CD4-positive, alpha-beta T cell treated with Interleukin-17A for 1 hour (primary cell): ENCODE results near the gene DOCK10.

Source experiments
- DNase-seq: peaks from one replicate; pipeline ENCODE4 v3.0.0-alpha.2; 2020

The DOCK10 gene

DNA sequence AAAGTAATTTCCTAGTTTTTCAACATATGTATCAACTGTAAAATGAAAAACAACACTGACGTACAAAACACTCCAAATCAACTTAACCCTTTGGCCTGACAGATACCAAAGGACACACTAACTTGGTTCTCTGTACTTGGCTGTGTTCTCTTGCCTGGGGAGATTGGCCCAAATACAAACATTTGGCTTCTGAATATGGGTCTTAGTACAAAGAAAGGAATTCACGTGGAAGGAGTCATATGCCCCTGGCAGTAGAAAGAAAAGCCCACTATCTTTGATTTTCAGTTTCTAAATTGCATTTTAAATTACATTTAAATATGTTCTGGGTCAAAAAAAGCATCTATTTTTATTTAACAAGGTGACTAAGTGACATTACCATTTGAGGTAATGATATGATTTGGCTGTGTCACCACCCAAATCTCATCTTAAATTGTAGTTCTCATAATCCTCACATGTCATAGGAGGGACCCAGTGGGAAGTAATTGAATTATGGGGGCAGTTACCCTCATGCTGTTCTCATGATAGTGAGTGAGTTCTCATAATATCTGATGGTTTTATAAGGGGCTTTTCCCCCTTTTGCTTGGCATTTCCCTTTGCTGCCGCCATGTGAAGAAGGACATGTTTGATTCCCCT, 172.6 kb downstream of the DOCK10 start:
- DNase-seq = no peak

GRCh38 chr2:224865016-224865415, 177.3 kb downstream of the DOCK10 start:
- DNase-seq = no peak

- DNase-seq = no peak
These were observed 181.0 kb downstream of the DOCK10 start for GRCh38 chr2:224861266-224861665.

- no peak for DNase-seq
These were observed 181.5 kb downstream of the DOCK10 start for GRCh38 chr2:224860786-224861185.

DNA sequence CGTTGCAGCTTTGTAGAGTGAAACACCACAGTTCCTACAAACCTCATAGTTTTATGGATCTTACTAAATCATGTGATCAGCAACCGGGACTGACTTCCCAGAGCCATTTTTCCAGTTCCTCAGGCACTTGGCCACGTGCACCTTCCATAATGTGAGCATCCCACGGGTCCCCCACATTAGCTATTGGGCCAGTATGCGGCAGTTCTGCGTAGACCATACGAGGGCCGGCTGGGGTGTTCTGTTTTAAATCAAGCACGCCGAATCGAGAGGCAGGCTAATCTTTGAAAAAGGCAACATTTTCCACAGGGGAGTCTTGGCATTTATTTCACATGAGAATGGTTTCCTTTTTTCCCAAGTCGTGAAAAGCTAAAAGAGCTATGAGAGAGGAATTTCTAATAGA, 190.5 kb downstream of the DOCK10 start:
- DNase-seq = no peak

DNA sequence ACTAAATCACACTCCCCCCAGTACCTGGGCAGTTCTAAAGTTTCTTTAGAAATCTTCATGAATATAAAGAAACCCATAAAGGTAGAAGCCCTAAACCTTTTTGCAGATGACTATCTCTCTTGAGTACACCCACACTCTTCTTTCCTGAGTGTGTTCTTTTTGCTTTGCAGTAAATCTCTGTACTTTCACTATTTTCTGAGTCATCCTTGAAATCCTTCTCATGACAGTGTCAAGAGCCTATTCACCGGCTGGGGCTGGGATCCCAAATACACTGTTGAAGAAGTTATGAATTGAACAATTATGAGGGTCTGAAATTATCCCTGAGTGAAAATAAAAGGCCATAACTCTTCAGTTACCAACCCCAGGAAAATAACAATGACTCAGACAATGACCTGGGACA, 192.2 kb downstream of the DOCK10 start:
- DNase-seq = no peak

DNA sequence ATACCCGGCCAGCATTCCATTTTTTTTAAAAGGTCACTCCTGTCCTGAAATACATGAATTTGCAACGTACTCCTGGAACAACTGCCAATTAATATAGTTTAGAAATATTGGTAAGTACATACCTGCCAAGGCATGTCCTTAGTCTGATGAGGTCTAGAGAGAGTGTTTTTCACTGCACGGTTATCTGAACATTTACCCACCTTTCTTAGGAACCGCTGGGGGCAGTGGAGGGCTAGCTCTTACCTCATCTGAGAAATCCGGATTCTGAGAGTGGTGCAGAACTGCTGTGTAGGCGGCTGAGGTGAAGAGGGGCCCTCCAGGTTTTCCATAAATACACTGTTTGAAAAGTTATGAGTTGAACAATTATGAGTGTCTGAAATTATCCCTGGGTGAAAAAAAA, 193.0 kb downstream of the DOCK10 start:
- no peak for DNase-seq

- DNase-seq = no peak
These were observed 194.1 kb downstream of the DOCK10 start for GRCh38 chr2:224847961-224848850.

DNA sequence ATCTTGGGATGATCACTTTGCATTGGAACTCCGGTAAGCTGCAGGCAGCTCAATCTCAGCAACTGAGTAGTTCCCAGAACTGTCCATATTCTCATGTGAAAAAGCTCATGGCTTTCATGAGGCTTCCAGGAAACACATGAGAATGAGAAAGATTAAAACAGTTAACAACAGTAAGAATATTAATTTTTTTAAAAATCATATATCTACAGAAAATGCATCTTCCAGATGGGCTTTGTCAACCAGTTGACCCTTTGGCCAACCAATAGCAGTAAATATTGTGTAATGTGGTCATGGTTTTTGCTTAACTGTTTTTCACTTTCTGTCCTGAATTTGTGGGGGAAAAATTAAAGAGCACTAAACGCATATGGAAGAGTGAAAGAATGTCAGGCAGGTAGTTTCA, 194.9 kb downstream of the DOCK10 start:
- DNase-seq = no peak

DNA sequence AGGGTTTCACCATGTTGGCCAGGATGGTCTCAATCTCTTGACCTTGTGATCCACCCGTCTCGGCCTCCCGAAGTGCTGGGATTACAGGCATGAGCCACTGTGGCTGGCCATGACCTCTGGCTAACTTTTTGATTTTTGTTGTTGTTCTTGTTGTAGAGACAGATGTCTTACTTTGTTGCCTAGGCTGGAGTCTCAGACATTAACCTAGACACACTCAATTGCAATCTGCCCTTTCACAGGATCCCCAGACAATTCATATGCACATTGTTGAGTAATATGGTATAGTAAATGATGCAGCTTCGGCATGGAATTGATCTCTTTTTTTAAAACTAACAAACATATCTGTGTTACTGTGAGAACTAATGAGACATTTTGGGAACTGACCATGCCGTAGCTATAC, 195.6 kb downstream of the DOCK10 start:
- DNase-seq = no peak

- no peak for DNase-seq
These were observed 196.1 kb downstream of the DOCK10 start for GRCh38 chr2:224846161-224846560.

GRCh38 chr2:224843141-224843540, 199.1 kb downstream of the DOCK10 start:
- DNase-seq = no peak

GRCh38 chr2:224841910-224842309, 200.4 kb downstream of the DOCK10 start:
- DNase-seq = no peak

GRCh38 chr2:224838335-224838734, 203.9 kb downstream of the DOCK10 start:
- DNase-seq = no peak

DNA sequence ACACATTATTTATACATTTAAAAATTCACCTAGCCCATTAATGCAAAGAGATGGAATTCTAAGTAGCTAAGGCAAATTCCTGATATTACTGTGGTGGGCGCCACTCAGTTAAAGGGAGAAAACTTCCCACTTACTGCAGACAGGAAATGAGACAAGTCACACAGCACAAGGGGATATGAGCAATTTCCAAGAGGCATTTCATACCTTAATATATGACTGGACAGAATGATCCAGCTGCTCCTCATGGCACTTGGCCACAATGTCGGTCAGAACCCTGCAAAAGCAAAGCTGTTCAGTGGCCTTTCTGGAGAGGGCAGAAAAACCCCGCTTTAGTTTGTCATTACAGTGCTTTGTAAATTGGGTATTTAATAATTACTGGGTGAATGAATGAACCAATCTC, 204.7 kb downstream of the DOCK10 start:
- no peak for DNase-seq

DNA sequence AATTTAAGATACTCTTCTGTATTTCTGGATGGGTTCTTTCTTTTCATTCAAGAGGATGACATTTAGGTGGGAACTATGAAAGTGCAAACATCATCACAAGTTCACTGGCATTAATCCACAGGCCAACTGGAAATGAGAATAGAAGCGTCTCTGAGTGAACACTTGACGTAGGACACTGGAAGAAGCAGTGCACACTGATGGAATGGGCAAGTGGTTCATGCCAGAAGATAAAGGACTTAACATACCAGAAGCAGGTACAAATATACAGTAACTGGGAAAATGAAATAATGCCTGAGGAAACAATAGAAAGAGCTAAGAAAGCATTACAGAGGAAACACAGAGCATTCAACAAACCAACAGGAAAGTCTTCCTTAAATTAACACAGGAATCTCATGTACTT, 205.2 kb downstream of the DOCK10 start:
- no peak for DNase-seq

GRCh38 chr2:224836263-224836662, 206.0 kb downstream of the DOCK10 start:
- no peak for DNase-seq

GRCh38 chr2:224835405-224835804, 206.9 kb downstream of the DOCK10 start:
- no peak for DNase-seq

DNA sequence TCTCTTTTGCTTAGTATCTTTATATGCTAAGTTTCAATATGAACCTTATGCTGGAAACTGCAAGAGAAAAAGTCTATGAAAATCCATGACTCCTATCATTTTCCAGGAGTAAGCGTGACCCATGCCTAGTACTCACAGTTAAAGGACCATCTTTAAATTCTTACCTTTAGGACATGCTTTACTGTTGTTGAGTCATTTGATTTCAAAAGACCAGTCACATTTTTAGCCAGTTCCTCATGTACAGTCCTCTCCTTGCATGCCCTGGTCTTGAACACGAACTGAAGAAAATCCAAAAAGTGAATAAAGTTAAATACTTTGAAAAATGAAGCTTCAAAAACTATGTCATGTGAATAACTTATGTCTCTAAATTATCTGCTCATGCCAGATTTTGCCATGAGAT, 208.3 kb downstream of the DOCK10 start:
- no peak for DNase-seq

GRCh38 chr2:224832207-224832606, 210.1 kb downstream of the DOCK10 start:
- DNase-seq = no peak

- DNase-seq = no peak
These were observed 210.7 kb downstream of the DOCK10 start for GRCh38 chr2:224831530-224831929.

- no peak for DNase-seq
These were observed 221.8 kb downstream of the DOCK10 start for GRCh38 chr2:224820283-224820991.

GRCh38 chr2:224819075-224819474, 223.2 kb downstream of the DOCK10 start:
- no peak for DNase-seq

GRCh38 chr2:224817676-224818075, 224.6 kb downstream of the DOCK10 start:
- no peak for DNase-seq
